Left ventricle myocardium inferior (tissue), 1 donor: ENCODE data around the gene KRT28. TPM values are rescaled to one million over a fixed set of nuclear protein-coding genes. Genes with fewer than 3 reads are reported as not detected.

ENCODE experiments used
- DNase-seq: peaks from one replicate; pipeline ENCODE4 v3.0.0-alpha.2; 2020
- H3K27ac ChIP-seq: fragments of 200-600 bp; replicated peaks from 2 replicates; pipeline ENCODE4 v1.8.0; 2021
- H3K27me3 ChIP-seq: fragments of 200-600 bp; 2 replicates; pipeline ENCODE4 v1.8.0; 2021; ENCODE audit warnings: low read depth
- H3K36me3 ChIP-seq: fragments of 200-600 bp; 2 replicates; pipeline ENCODE4 v1.8.0; 2021
- H3K4me1 ChIP-seq: fragments of 200-600 bp; 2 replicates; pipeline ENCODE4 v1.8.0; 2021
- H3K4me3 ChIP-seq: fragments of 200-600 bp; 2 replicates; pipeline ENCODE4 v1.8.0; 2021; ENCODE audit warnings: mild to moderate bottlenecking, moderate library complexity
- H3K9me3 ChIP-seq: fragments of 200-600 bp; replicated peaks from 2 replicates; pipeline ENCODE4 v1.8.0; 2021
- intact Hi-C: fragments of 100-400 bp; cut with micrococcal nuclease; formaldehyde crosslinking; loops from one replicate; pipeline ENCODE4 v1.11.0; 2022
- total RNA-seq: library from RNA; stranded (reverse); fragmentation: NEBNext Ultra II Directional; extraction: Animal tissue kit (Norgen Biotek cat#: 25700); gene quantifications from one replicate; pipeline ENCODE4 v1.2.1, GENCODE V29; 2021
- TF ChIP-seq, protein P1 (sequence below): fragments of 200-600 bp; IDR thresholded peaks from 2 replicates; pipeline ENCODE4 v1.8.0; 2021; ENCODE audit warnings: antibody characterized with exemption, mild to moderate bottlenecking, borderline replicate concordance
- donor health status: DM: no; HTN: yes; CAD: no; lungs with severe emphysema.

Gene KRT28
- total RNA-seq, 1 donor from 2014 or later: not detected

DNA sequence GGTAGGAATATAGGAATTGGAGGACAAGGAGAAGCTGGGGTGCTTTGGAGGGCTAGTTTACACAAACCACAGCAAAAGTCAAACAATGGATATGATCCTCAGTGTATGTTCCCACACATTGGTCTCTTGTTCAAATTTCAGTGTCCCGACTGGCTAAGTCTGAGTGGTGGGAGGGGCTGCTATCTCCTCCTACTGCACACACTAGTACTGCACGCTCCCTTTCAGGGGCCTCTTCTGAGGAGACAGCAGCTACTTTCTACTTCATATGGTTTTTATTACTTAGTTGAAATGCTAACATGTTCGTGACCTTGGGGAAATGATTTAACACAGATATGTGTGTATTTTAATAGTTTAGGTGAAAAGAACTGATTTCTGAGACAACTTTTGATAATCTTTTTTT is 41.5 kb upstream of the KRT28 start:
- Histone ChIP-seq H3K4me3 (no peak overlapping the region), H3K27ac (no peak overlapping the region), H3K9me3 (no peaks in the 10 kb centered on the region), H3K27me3 (no peaks in the 10 kb centered on the region), H3K4me1 (no peaks in the 10 kb centered on the region), H3K36me3 (peaks cover 2% of the 10 kb centered on the region)
- TF ChIP-seq, protein P1, sequence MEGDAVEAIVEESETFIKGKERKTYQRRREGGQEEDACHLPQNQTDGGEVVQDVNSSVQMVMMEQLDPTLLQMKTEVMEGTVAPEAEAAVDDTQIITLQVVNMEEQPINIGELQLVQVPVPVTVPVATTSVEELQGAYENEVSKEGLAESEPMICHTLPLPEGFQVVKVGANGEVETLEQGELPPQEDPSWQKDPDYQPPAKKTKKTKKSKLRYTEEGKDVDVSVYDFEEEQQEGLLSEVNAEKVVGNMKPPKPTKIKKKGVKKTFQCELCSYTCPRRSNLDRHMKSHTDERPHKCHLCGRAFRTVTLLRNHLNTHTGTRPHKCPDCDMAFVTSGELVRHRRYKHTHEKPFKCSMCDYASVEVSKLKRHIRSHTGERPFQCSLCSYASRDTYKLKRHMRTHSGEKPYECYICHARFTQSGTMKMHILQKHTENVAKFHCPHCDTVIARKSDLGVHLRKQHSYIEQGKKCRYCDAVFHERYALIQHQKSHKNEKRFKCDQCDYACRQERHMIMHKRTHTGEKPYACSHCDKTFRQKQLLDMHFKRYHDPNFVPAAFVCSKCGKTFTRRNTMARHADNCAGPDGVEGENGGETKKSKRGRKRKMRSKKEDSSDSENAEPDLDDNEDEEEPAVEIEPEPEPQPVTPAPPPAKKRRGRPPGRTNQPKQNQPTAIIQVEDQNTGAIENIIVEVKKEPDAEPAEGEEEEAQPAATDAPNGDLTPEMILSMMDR: no peak
- no peak for DNase-seq
- intact Hi-C loops: no loop called here

DNA sequence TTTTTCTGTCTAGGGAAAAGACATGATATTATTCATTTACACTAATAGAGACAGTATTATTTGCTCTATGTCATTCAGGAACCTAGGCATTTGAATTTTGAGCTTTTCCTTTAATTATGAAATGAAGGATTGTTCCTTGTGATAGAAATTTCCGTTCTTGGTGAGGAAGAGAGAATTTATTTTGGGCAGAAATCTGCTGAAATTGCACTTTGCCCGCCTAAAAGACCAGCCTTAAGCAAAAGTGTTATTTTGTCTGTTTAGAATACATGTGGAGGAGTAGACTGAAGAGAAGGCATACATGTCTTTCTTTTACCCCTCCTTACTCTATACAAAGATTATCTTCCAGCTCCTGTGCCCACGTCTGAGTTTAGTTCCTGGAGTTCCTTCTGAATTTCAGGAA is 39.4 kb upstream of the KRT28 start:
- Histone ChIP-seq H3K36me3 (peaks cover 20% of the 10 kb centered on the region), H3K27ac (no peak overlapping the region), H3K27me3 (no peaks in the 10 kb centered on the region), H3K4me3 (no peak overlapping the region), H3K4me1 (no peaks in the 10 kb centered on the region), H3K9me3 (no peaks in the 10 kb centered on the region)
- intact Hi-C loops: no loop called here
- DNase-seq: no peak
- TF ChIP-seq, protein P1: no peak

DNA sequence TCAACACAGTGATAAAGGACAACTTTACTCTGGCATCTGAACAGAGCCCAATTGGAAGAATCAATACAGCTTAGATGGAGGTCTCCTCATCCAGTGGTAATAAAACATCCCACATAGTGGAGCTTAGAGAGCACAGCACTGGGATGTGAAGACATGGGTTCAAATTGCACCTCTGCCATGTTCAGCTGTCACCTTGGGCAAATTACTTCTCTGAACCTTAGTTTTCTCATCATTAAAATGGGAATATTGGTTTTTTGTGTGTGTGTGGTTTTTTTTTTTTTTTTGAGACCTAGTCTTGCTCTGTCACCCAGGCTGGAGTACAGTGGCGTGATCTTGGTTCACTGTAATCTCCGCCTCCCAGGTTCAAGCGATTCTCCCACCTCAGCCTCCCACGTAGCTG is 36.3 kb upstream of the KRT28 start:
- H3K4me3 ChIP-seq: no peak overlapping the region
- H3K27ac ChIP-seq: no peak overlapping the region
- no peaks in the 10 kb centered on the region for H3K27me3 ChIP-seq
- DNase-seq: no peak
- H3K36me3 ChIP-seq: peaks cover 23% of the 10 kb centered on the region
- peaks cover 12% of the 10 kb centered on the region for H3K4me1 ChIP-seq
- intact Hi-C loops: no loop called here
- TF ChIP-seq, protein P1: no peak
- H3K9me3 ChIP-seq: no peaks in the 10 kb centered on the region

DNA sequence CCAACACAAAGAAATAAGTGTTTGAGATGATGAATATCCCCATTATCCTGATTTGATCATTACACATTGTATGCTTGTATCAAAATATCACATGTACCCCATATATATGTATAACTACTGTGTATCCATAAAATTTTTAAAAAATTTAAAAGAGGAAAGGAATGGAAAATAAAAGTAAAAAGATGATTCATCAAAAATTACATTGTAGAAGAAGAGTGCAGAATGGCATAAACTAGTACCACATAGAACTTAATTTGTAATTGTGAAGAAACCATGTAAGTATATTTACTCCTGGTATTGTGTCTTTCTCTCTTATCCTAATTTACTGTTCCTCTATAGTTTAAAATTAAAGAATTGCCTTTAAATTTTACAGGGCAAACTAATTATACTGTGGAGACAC is 34.1 kb upstream of the KRT28 start:
- Histone ChIP-seq H3K9me3 (no peaks in the 10 kb centered on the region), H3K4me1 (peaks cover 19% of the 10 kb centered on the region), H3K4me3 (no peak overlapping the region), H3K36me3 (peaks cover 29% of the 10 kb centered on the region), H3K27ac (no peak overlapping the region), H3K27me3 (no peaks in the 10 kb centered on the region)
- DNase-seq: no peak
- TF ChIP-seq, protein P1: no peak
- intact Hi-C loops: no loop called here

DNA sequence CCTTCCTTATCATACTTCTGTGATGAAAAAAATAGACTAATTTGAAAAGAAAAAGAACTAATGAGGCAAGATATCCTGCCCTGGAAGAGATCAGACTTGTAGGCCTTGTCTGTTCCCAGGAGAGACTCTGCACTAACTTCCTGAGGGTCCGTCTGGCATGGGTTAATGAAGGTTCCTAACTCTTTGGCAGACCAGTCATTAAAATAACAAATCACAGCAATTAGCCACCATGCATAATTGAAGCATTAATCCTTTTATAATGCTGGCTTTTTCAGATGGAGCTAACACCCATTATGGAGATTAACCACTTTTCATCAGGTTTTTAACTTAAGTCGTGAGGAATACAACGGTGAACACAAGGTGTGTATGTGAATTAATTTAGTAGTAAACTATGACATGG is 33.1 kb upstream of the KRT28 start:
- Histone ChIP-seq H3K27me3 (no peaks in the 10 kb centered on the region), H3K9me3 (no peaks in the 10 kb centered on the region), H3K4me3 (no peak overlapping the region), H3K4me1 (peaks cover 29% of the 10 kb centered on the region), H3K36me3 (peaks cover 29% of the 10 kb centered on the region), H3K27ac (peak overlapping the region; percentile 43)
- TF ChIP-seq, protein P1: no peak
- DNase-seq: no peak
- intact Hi-C loops: no loop called here
